Stimulated activated CD4-positive, alpha-beta T cell treated with anti-CD3 and anti-CD28 coated beads, Interleukin-4, amount 100 ng/mL, for 48 hours (primary cell): ENCODE measurements around the gene HOXD3.

ENCODE experiments used
- DNase-seq, 2 donors: peaks; one replicate each; pipeline ENCODE4 v3.0.0-alpha.2; 2020; ENCODE audit warnings: low read depth in 2 of 2

HOXD3 gene

DNA sequence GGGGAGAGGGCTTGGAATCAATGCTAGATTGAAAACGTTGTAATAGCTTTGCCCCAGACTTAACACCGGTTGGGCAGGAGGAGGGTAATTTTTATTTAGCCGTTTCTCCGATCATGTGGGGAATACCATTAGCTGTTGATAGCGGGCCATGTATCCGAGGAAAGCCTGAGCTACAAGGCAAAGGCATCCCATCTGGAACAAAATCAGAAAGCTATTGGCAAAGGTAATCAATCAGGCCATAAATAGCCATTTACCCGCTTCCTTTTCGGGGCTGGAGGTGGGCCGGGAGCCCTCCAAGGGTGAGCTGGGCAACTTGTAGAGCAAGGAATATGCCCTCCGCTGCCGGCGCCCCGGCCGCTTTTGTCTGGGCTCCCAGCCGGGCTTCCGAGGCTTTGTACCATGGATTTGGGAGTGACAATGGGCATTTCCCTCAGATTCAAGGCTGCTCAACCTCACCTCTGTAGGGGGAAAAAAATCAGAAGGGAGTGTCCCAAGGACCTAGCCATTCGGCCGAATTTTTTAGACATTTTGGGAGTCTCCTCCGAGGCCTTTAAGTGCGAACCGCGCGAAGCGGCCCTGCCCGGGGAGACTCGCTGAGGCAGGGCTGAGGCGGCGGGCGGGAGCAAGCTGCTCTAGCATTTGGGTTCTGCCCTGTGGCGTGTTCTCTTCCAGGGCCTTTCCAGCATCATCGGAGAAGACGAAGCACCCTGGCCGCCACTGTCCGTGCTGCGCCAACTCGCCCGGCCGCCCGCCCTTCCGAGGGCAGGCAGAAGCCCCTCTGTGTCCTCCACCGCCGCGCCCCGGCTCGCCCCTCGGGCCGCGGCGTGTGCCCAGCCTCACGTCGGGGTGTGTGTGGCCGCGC lies 35.7 kb upstream of the HOXD3 start:
- no peak for DNase-seq

DNA sequence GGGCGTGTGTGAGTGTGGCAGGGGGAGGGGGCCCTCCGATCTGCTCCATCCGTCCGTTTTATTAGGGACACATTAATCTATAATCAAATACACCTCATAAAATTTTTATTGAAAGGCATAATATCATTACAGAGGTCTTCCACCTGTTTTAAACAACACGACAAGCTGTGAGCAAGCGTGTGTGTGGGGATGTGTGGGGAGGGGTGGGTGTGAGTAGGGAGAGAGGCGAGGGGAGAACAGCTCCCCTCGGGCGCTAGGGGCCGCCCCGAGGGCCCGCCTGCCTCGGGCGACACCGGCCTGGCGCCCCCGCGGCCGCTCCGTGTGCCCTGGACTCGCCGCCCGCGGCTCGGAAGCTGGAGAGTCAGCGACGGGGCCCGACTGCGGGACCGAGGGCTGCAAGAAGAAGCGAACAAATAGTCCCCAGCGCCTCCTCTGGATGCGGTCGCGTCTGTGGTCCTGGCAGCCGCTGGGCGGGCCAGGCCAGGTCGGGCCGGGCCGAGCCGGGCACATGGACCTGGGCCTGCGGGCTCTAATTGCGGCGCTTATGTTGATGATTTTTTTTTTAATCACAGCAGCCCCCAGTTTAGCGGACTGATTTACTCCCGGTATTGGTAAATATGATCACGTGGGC lies 34.9 kb upstream of the HOXD3 start:
- no peak for DNase-seq

- DNase-seq = no peak
These were observed 34.3 kb upstream of the HOXD3 start, which contains the start of gene HOXD9 for GRCh38 chr2:176122683-176123410. Gene HOXD9 (plus strand): TSS chr2:176122719. CDS start chr2:176122769, 50 bp downstream.

DNA sequence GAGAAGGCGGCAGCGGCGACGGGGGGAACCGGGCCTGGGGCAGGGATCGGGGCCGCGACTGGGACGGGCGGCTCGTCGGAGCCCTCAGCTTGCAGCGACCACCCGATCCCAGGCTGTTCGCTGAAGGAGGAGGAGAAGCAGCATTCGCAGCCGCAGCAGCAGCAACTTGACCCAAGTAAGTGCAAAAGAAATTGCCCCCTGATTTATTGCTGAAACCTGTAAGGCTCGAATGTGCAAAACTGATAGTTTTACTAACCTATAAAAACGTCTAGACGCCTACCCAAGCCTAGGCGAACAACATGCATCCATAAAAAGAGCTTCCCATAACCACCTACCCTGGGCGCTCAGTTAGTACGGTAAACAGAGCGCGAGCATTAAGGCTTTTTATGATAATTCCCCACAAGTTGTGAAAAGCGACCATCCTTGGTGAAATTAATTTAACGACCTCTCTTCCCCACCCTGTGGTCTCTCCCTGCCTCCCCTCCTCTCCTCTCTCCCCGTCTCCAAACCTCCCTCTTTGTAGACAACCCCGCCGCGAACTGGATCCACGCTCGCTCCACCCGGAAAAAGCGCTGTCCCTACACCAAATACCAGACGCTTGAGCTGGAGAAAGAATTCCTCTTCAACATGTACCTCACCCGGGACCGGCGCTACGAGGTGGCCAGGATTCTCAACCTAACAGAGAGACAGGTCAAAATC lies 33.5 kb upstream of the HOXD3 start:
- DNase-seq = no peak

DNA sequence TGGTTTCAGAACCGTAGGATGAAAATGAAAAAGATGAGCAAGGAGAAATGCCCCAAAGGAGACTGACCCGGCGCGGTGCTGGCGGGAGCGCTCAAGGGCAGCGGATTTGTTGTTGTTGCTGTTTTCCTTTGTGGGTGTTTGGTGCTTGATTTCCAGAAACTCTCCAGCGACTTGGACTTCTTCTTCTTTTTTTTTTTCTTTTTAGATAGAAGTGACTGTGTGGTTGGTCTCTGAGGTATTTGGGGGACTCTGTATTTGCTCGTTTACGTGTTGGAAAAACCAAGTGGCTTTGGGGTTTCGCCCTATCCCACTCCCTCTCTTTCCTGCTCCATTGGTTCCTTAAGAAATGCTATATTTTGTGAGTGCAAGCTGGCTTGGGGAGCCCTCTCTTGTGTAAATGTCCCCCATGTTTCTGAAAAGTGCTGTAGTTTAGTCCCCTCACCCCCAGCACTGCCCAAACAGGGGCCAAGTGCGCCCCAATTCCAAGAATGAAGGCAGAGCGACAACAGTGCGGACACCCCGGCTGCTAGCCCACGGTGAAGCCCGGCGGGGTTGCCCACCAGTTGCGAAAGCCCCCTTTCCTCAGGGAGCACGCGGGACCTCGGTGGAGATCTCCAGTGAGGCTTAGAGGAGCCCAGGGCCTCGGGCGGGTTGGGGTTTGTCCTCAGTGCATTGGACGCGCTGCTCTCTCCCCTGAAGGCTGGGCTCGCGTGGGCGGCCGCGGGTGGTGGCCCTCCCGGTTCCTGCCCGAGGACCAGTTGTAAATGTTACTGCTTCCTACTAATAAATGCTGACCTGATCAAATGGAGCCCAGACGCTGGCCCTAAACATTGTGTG lies 32.8 kb upstream of the HOXD3 start:
- DNase-seq = no peak

DNA sequence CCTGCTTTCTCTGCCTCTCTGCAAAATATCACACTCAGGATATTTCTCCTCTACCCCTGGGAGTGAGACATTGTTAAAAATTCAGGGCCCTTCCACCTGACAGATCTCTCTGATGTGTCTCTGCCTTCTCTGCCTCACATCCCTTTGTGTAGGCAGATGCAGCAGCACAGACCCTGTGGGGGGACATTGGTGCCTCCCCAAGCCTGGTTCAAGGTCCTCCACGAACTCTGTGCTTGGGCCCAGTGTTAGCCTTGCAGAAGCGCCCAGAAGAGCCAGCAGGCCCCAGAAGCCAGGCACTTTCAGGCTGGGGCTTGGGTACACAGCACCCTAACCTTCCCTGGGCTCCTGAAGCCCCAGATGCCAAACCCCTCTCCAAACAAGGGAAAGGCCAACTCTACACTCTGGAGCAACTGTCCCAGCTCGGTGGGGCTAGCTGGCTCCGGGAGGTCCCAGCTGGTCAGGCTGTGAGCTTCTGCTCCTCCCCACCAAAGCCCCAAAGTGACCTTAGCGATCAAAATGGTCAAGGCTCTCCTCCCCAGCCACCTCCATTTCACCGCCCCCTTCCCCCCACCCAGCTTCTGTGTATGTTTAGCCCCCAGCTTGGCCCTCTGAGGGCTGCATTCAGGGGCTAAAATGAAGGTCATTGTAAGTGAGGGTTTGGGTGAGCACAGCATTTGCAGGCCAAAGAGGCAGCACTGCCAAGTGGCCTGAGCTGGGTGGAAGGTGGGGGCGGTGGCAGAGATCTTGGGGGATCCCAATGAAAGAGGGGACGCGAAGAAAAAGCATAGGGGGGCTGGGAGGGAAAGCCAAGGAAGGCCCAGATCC lies 31.9 kb upstream of the HOXD3 start:
- no peak for DNase-seq

DNA sequence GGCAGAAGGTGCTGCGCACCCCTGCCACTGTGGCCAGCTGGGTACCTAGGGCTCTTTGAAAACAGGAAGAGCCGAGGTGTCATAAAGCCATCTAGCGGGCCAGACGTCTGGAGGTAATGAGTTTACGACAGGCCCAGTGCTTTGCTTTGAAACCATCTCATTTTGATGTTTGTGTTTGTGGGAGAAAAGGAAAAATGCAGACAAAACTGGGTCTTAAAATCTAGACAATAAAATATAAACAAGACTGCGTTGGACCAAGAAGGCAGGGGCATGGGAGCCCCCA lies 31.4 kb upstream of the HOXD3 start:
- no peak for DNase-seq

GRCh38 chr2:176126929-176127773 lies 30.0 kb upstream of the HOXD3 start:
- peak; percentile 43 to 64 for DNase-seq

GRCh38 chr2:176127774-176128072 lies 29.4 kb upstream of the HOXD3 start:
- no peak for DNase-seq

GRCh38 chr2:176128172-176128981 lies 28.7 kb upstream of the HOXD3 start:
- no peak for DNase-seq

DNA sequence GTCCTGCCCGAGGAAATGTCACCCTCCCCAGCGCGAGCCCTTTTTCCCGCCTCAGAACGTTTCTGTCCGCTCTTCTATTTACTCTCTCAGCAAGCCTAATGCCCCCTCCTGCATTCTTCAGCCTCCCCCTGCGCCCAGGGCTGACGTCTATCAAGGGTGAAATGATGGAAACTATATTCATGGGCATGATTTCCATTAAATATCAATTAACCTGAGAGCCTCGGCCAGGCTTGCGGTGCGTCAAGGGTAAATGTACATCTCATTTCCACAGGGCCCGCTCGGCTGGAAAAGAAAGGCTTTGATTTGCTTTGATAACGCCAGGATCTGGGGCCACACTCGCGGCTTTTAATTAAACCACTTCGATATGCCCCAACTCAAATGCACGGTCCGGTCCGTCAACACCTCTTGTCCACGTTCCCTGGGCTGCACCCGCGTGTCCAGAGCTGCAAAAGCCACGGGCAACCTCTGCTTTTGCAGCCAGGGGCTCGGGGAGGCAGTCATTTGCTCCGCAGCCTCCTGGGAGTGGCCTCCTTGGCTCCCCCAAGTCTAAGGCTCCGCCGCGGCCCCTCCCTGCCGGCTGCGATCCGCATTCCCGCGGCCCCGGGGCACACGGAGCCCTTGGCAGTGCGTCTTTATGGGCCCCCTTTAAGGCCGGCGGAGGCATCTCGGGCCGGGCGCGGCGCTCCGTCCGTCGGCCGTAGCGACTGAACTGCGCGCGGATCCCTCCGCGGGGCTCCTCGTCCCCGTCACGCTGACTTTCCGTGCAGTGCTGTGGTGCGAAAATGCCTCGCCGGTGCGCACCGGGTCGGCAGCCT lies 27.9 kb upstream of the HOXD3 start, which contains the start of gene HOXD8:
HOXD8 (plus strand) TSS at position 724 of the 815 bp plus-strand sequence. CDS start 662 bp downstream, outside the sequence.
- no peak for DNase-seq

DNA sequence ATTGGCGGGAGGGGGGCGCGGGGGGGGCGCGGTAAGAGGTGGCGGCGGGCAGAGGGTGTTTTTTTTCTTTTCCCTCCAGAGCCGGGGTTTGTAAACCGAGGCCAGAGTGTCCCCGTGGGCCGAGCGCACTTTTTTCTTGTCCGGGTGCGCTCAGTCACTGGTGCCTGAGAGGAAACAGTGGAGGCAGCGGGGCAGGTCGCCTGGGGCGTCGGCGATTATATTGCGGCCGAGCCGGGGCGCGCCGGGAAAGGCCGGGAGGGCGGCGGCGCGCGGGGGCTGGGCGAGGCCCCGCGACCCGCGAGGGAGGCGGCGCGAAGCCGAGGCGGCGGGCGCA lies 27.3 kb upstream of the HOXD3 start:
- DNase-seq = no peak

- DNase-seq = no peak
These were observed 26.8 kb upstream of the HOXD3 start for GRCh38 chr2:176130147-176130956.

DNA sequence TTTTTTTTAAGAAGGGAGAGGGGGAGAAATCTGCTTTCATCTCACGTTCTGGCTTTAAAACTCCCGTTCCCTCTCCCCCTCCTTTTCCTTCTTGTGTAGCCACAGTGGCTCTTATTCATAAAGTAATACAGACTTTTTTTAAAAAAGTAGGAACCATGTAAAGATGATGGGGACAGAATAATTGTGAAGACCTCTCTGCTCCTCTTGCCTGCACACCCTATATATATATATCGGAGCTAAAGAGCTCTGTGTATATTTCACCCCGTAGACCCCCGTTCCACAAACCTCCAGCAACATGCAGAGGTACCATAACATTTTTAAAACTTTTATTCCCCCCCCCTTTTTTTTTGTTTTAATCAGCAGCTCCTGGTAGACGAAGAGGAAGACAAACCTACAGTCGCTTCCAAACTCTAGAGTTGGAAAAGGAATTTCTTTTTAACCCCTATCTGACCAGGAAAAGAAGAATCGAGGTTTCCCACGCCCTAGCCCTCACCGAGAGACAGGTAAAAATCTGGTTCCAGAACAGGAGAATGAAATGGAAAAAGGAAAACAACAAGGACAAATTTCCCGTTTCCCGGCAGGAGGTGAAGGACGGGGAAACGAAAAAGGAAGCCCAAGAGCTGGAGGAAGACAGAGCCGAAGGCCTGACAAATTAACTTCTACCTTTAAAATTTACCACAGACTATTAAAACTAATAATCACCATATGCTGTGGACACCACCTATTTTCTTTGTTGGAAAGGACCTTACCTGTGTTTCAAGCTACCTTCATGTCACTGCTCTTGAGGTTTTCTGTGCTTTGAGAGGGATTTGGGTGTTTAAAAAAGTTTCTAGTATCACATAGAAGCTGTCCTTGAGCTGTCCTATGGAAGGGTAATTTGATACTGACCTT lies 25.9 kb upstream of the HOXD3 start:
- no peak for DNase-seq

DNA sequence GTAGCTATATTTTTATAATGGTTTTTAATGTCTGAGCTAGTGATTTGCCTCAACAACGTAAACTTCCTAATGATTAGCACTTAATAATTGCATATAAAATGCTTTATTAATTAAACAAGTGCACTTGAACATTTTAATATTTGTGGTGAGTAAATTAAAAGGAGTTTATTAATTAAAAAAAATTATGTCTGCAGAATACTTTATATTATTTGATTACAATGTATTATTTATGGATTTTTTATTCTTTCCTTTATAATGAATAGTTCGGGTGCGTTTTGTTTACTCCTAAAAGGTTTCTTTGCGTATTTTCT lies 25.3 kb upstream of the HOXD3 start:
- DNase-seq = no peak
